SU-DHL-6 (cell line): ENCODE results near the gene UBL5.
A peak's percentile ranks its signal among the peaks of the same experiment; 100 is the strongest.

Experiments
- H2AFZ ChIP-seq: fragments of 200-600 bp; sonication (generic); 2 replicates; pipeline ENCODE4 v1.6.1; 2014; ENCODE audit warnings: low read depth, mild to moderate bottlenecking, moderate library complexity, mixed read lengths, antibody characterized with exemption, low read length; ENCODE audit not compliant: severe bottlenecking
- H3F3A ChIP-seq: fragments of 200-600 bp; shearing (Covaris generic); 2 replicates; pipeline ENCODE4 v1.6.0; 2016; ENCODE audit warnings: antibody characterized with exemption, mild to moderate bottlenecking; ENCODE audit not compliant: insufficient read depth
- H3K27ac ChIP-seq: fragments of 200-600 bp; sonication (generic); 2 replicates; pipeline ENCODE4 v1.5.1; 2016; ENCODE audit warnings: low read depth, mild to moderate bottlenecking, low read length, moderate library complexity, mixed read lengths
- H3K27me3 ChIP-seq: fragments of 200-600 bp; sonication (generic), shearing (Covaris generic); 2 replicates; pipeline ENCODE4 v1.6.0; 2014; ENCODE audit warnings: mild to moderate bottlenecking, low read length
- H3K36me3 ChIP-seq: fragments of 200-600 bp; sonication (generic); 2 replicates; pipeline ENCODE4 v1.6.1; 2014; ENCODE audit warnings: mild to moderate bottlenecking, low read length, mixed read lengths
- H3K4me2 ChIP-seq: fragments of 300-600, 200-600 bp; shearing (Covaris generic), sonication (generic); 2 replicates; pipeline ENCODE4 v1.6.0; 2014; ENCODE audit warnings: low read length, low read depth, mild to moderate bottlenecking; ENCODE audit not compliant: poor library complexity, severe bottlenecking
- H3K4me3 ChIP-seq: fragments of 200-600 bp; sonication (generic); 2 replicates; pipeline ENCODE4 v1.5.1; 2014; ENCODE audit warnings: antibody characterized with exemption, low read length, mild to moderate bottlenecking, mixed read lengths; ENCODE audit not compliant: insufficient read depth, poor library complexity, severe bottlenecking
- H3K79me2 ChIP-seq: fragments of 200-600 bp; sonication (generic); 2 replicates; pipeline ENCODE4 v1.6.1; 2014; ENCODE audit warnings: mild to moderate bottlenecking, low read length, moderate library complexity; ENCODE audit not compliant: insufficient read depth
- H3K9ac ChIP-seq: fragments of 200-600 bp; sonication (generic); 2 replicates; pipeline ENCODE4 v1.7.0; 2014; ENCODE audit warnings: mild to moderate bottlenecking, low read length
- H3K9me2 ChIP-seq: fragments of 200-600 bp; sonication (generic); replicated peaks from 2 replicates; pipeline ENCODE4 v1.6.1; 2014; ENCODE audit warnings: low read length; ENCODE audit not compliant: insufficient read depth
- H3K9me3 ChIP-seq: fragments of 200-600 bp; sonication (generic); 2 replicates; pipeline ENCODE4 v1.6.1; 2014; ENCODE audit warnings: low read length, mixed read lengths; ENCODE audit not compliant: insufficient read depth
- H4K20me1 ChIP-seq: fragments of 200-600 bp; sonication (generic); 2 replicates; pipeline ENCODE4 v1.6.1; 2014; ENCODE audit warnings: low read depth, mild to moderate bottlenecking, antibody characterized with exemption, low read length, moderate library complexity, mixed read lengths
- CTCF ChIP-seq: fragments of 200-600 bp; sonication (generic); IDR thresholded peaks from one replicate; pipeline ENCODE4 v1.5.1; 2017; ENCODE audit warnings: antibody characterized with exemption, mild to moderate bottlenecking, low read length, moderate library complexity; ENCODE audit not compliant: insufficient read depth, poor library complexity, severe bottlenecking
- EZH2phosphoT487 ChIP-seq: fragments of 200-600 bp; sonication (generic), shearing (Covaris generic); conservative IDR thresholded peaks from 2 replicates; pipeline ENCODE4 v1.6.1; 2018; ENCODE audit warnings: mild to moderate bottlenecking, antibody characterized with exemption, low read length, moderate library complexity, mixed read lengths

The UBL5 gene

DNA sequence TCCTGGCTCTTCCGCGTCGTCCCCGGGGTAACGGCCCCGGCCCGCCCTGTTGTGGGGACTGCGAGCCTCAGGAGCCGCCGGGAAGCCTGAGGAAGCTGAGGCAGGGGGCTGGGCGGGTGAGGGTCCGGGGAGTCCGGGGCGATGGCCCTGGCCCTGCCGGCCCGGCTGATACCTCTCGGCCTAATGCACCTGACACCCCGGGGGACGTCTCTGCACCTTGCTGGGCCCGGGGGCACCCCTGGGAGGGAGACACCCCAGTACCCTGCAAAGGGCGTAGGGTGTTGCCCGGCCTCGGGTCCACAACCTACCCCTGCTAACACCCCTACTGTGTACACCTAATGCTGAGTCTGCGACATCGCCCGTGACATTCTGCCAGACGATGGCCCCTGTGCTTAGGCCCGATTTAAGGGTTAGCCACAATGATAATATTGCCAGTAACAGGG, 7.8 kb downstream of the UBL5 start:
- H3K9me3 ChIP-seq: no peaks in the 10 kb centered on the region
- H4K20me1 ChIP-seq: no peaks in the 10 kb centered on the region
- H2AFZ ChIP-seq: peak overlapping the region; percentile 9
- no peak for TF ChIP-seq CTCF
- no peak for TF ChIP-seq EZH2phosphoT487
- H3K27ac ChIP-seq: no peak overlapping the region
- no peaks in the 10 kb centered on the region; the same call in 1 of the 2 replicates for H3K36me3 ChIP-seq
- peak overlapping the region; percentile 92 for H3K4me2 ChIP-seq
- H3K4me3 ChIP-seq: peak overlapping the region; percentile 60
- no peaks in the 10 kb centered on the region for H3K27me3 ChIP-seq
- H3K79me2 ChIP-seq: peaks cover 16% of the 10 kb centered on the region; the same call in 1 of the 2 replicates
- peak overlapping the region; percentile 82 for H3K9ac ChIP-seq
- H3F3A ChIP-seq: peaks cover 6% of the 10 kb centered on the region
- H3K9me2 ChIP-seq: no peaks in the 10 kb centered on the region

DNA sequence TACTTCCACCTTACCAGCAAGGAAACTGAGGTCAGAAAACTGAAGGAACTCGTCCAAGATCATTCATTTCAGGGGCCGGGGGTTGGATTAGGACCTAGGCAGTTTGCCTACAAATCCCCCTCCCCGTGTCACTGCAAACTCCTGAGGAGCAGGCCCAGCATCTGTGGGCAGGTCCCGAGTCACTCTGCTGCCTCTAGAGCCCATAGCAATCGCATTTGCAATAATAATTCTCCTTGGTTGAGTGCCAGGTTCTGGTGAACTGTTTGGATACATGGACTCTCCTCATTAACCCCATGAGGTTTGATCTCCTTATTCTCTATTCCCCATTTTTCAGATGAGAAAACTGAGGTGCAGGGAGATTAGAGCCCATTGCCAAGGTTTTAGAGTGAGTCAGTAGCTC, 8.3 kb downstream of the UBL5 start:
- H2AFZ ChIP-seq: no peak overlapping the region
- H3K36me3 ChIP-seq: no peaks in the 10 kb centered on the region; the same call in 1 of the 2 replicates
- peak overlapping the region; percentile 60 for H3K4me3 ChIP-seq
- peak overlapping the region; percentile 82 for H3K9ac ChIP-seq
- no peaks in the 10 kb centered on the region for H4K20me1 ChIP-seq
- no peak overlapping the region for H3K27ac ChIP-seq
- TF ChIP-seq EZH2phosphoT487 (no peak), CTCF (no peak)
- H3K4me2 ChIP-seq: peak overlapping the region; percentile 92
- H3K9me2 ChIP-seq: no peaks in the 10 kb centered on the region
- H3K27me3 ChIP-seq: no peaks in the 10 kb centered on the region
- H3K9me3 ChIP-seq: no peaks in the 10 kb centered on the region
- H3F3A ChIP-seq: peaks cover 6% of the 10 kb centered on the region
- H3K79me2 ChIP-seq: peaks cover 16% of the 10 kb centered on the region; the same call in 1 of the 2 replicates

GRCh38 chr19:9838324-9838723, 10.6 kb downstream of the UBL5 start:
- H2AFZ ChIP-seq: no peak overlapping the region
- H3K9me2 ChIP-seq: no peaks in the 10 kb centered on the region
- no peaks in the 10 kb centered on the region; the same call in 1 of the 2 replicates for H3K36me3 ChIP-seq
- H3K9ac ChIP-seq: no peak overlapping the region
- no peaks in the 10 kb centered on the region for H4K20me1 ChIP-seq
- TF ChIP-seq CTCF: no peak
- TF ChIP-seq EZH2phosphoT487: no peak
- no peak overlapping the region for H3K4me3 ChIP-seq
- H3K27ac ChIP-seq: no peak overlapping the region
- H3F3A ChIP-seq: peaks cover 6% of the 10 kb centered on the region
- peaks cover 16% of the 10 kb centered on the region; the same call in 1 of the 2 replicates for H3K79me2 ChIP-seq
- no peaks in the 10 kb centered on the region for H3K9me3 ChIP-seq
- H3K4me2 ChIP-seq: no peak overlapping the region
- no peaks in the 10 kb centered on the region for H3K27me3 ChIP-seq
